GM13977 (cell line): ENCODE measurements around the gene C16orf86.

Experiments
- DNase-seq: peaks from one replicate; pipeline ENCODE4 v3.0.0; 2012; ENCODE audit warnings: low spot score
- CTCF ChIP-seq: IDR thresholded peaks from 2 replicates; pipeline ENCODE4 v1.5.1; 2012; ENCODE audit warnings: mild to moderate bottlenecking, control low read depth; ENCODE audit not compliant: insufficient read depth; ENCODE audit errors: extremely low read depth, missing control alignments
- in situ Hi-C: fragments of 300-500 bp; cut with MboI; formaldehyde crosslinking; loops from one replicate; pipeline ENCODE4 v1.12.0; 2022; ENCODE audit warnings: low sequenced_read_pairs, low pct_unique_long_range_greater_than_20kb, mixed read lengths, inconsistent platforms; ENCODE audit not compliant: unreplicated experiment

C16orf86 gene

GRCh38 chr16:67672306-67672705, 5.7 kb downstream of the C16orf86 start:
- no peak for TF ChIP-seq CTCF
- in situ Hi-C loops = loop anchor here (10.0 kb wide), 1 partner anchor 142 kb away; no protein-coding TSS in a partner anchor
- peak; percentile 14 for DNase-seq

- peak; percentile 88 for DNase-seq
- TF ChIP-seq CTCF = peak; percentile 87
- in situ Hi-C loops = loop anchor here (10.0 kb wide), 1 partner anchor 142 kb away; no protein-coding TSS in a partner anchor
Observed at GRCh38 chr16:67672739-67673662, 6.4 kb downstream of the C16orf86 start.

GRCh38 chr16:67673712-67674580, 7.3 kb downstream of the C16orf86 start:
- in situ Hi-C loops = loop anchor here (10.0 kb wide), 1 partner anchor 141 kb away; no protein-coding TSS in a partner anchor
- DNase-seq = no peak
- no peak for TF ChIP-seq CTCF

DNA sequence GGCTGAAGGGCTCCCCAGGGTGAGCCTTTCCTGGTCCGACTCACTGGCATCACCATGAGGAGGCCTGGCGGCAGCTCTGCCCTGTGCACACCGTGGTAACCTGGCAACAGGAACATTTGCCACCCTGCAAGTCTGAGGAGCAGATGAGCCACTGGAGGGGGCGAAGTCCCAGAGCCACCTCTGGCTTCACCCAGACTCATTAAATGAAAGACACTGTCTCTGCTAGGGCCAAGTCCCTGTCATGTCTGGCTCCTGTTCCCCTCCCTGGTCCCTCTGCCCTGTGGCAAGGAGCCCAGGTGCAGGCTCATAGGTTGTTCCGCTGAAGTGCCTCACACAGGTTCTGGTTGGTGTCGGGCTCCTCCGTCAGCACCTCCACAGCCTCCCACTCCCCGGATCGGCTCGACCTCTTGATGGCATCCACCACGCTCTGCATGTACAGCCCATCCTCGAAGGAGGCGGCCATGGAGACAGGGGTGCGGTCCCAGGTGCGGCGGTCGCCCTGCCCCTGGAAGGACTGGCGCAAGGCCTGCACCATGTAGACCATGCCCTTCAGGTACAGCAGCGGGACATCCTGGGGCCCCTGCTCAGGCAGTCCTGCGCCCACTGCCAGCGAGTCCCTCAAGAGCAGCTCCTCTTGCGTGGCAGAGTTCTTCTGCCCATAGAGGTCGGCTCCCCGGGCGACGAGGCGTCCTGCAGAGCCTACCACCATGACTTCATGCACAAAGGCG, 8.4 kb downstream of the C16orf86 start:
- no peak for DNase-seq
- no peak for TF ChIP-seq CTCF
- in situ Hi-C loops = loop anchor here (10.0 to 25.0 kb wide), 2 partner anchors 140 to 387 kb away; no protein-coding TSS in a partner anchor

GRCh38 chr16:67675579-67675935, 8.9 kb downstream of the C16orf86 start:
- no peak for DNase-seq
- in situ Hi-C loops = loop anchor here (10.0 to 25.0 kb wide), 2 partner anchors 139 to 387 kb away; no protein-coding TSS in a partner anchor
- no peak for TF ChIP-seq CTCF
